GM19467 (cell line): Measurements from ENCODE around the gene MAST3.

ENCODE experiments used
- ATAC-seq: cut with Tn5 transposase; IDR thresholded peaks from one replicate; pipeline ENCODE4 v1.9.1; 2021; ENCODE audit warnings: mild to moderate bottlenecking, moderate library complexity; ENCODE audit not compliant: unreplicated experiment

MAST3 gene

DNA sequence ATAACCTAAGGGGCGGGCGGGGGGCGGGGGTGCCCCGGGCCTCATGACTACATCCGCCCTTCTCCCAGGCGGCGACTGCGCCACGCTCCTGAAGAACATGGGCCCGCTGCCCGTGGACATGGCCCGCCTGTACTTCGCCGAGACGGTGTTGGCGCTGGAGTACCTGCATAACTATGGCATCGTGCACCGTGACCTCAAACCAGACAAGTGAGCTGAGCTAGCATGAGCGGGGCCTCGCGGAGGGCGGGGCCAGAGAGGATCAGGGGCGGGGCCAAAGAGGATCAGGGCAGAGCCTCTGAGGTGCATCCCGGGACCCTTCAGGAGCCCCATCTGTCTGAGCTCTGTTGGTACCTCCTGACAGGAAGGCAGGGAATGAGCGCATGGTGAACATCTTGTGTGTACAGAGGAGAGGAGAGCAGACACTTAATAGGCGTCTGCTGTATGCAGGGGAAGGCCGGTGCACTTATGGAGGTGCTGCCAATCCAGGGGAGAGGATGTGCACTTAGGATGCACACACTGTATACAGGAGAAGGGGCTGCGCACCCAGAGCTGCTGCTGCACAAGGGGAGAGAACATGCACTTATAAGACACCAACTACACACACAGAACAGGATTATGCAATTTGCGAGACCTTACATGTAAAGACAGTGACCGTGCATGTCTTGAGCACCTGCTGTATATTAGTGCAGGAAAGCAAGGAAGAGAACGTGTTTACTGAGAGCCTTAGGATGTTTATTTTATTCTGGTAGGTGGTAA, 34.4 kb downstream of the MAST3 start:
- ATAC-seq = no peak

DNA sequence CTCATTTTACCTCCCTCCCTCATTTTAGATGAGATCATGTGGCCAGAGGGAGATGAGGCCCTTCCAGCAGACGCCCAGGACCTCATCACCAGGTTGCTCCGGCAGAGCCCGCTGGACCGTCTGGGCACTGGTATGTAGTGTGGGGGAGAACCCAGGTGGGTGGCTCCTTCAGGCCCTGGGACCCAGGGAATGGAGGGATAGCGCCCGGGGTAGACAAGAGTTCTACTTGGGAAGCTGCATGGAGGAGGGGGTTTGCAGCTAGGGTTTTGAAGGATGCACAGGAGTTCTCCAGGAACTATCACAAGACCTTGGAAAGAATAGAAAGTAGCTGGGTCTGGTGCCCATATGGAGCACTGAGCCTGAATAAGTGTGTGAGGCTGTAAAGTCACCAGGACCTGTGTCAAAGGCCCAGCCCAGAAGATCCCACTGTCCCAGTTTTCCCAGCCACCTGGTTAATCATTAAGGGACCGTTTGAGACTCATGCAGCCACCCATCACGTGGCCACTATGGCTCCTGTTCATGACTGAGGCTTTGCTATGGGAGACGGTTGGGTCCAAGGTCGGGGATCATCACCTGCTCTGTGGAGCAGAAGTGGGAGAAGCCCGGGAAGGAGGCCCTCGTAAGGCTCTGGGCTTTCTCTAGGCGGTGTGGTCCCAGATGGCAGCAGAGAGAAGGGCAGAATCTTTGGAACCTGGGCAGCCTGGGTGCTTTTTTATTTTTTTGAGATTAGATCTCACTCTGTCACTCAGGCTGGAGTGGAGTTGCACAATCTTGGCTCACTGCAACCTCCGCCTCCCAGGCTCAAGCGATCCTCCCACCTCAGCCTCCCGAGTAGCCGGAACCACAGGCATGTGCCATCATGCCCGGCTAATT, 38.4 kb downstream of the MAST3 start:
- ATAC-seq = no peak

DNA sequence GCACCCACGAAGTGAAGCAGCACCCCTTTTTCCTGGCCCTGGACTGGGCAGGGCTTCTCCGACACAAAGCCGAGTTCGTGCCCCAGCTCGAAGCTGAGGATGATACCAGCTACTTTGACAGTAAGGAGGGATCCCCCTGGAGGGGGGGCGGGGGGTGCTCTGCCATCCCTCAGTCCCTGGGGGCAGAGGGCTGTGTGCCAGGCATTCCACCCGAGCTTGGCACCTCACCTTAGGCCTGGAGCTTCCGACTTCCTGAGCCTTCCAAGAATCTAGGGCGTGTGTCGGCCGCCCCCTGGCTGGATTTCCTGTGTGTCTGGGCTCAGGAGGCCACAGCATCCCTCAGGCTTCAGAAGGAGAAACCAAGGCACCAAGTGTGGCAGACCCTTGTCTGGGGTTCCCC, 39.7 kb downstream of the MAST3 start:
- no peak for ATAC-seq

DNA sequence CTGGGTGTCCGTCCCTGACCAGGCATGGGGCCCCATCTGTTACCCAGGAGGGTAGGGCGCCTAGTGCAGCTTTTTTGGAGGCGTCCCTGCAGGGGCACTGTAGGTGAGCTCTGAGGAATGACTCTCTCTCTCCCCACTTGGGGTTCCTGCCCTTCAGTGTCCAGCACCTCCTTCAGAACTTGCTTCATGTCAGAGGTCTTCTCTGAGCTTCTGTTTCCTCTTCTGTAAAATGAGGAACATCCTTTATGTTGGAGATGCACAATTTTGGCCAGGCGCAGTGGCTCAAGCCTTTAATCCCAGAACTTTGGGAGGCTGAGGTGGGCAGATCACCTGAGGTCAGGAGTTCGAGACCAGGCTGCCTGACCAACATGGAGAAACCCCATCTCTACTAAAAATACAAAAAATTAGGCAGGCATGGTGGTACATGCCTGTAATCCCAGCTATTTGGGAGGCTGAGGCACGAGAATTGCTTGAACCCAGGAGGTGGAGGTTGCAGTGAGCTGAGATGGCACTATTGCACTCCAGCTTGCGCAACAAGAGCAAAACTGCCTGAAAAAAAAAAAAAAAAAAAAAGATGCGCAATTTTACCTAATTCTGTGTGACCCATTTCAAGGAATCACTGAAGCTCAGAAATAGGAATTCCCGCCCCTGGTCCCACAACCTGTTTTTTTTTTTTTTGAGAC, 40.2 kb downstream of the MAST3 start:
- no peak for ATAC-seq

GRCh38 chr19:18140473-18140872, 42.9 kb downstream of the MAST3 start:
- ATAC-seq = no peak

DNA sequence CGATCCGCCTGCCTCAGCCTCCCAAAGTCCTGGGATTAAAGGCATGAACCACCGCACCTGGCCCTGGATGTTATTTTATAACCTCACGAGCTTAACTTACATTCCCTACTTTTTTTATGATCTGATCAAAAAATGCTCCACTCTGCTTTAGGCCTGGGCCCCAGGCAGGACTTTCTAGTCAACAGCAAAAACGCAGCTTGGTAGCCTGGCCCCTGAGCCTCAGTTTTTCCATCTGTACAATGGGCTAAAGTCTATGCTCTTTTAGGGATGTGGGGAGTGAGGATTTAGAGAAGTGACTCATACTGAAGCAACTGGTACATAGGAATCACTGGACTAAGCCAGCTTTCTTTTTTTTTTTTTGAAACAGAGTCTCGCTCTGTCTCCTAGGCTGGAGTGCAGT, 43.5 kb downstream of the MAST3 start:
- no peak for ATAC-seq

- ATAC-seq = no peak
Observed at GRCh38 chr19:18143902-18144301, 46.3 kb downstream of the MAST3 start.

DNA sequence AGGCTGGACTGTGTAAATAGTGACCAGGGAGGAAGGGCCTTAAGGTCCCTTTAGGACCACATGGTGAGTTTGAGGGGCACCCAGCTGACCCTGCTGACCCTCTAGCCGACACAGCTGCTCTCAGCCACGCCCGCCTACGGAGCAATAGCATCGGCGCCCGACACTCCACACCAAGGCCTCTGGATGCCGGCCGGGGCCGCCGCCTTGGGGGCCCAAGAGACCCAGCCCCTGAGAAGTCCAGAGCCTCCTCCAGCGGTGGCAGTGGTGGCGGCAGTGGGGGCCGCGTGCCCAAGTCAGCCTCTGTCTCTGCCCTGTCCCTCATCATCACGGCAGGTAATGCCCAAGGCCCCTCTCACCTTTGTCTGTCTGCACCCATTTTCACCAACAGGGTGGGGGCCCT, 46.8 kb downstream of the MAST3 start:
- no peak for ATAC-seq

GRCh38 chr19:18144906-18145305, 47.3 kb downstream of the MAST3 start:
- no peak for ATAC-seq

DNA sequence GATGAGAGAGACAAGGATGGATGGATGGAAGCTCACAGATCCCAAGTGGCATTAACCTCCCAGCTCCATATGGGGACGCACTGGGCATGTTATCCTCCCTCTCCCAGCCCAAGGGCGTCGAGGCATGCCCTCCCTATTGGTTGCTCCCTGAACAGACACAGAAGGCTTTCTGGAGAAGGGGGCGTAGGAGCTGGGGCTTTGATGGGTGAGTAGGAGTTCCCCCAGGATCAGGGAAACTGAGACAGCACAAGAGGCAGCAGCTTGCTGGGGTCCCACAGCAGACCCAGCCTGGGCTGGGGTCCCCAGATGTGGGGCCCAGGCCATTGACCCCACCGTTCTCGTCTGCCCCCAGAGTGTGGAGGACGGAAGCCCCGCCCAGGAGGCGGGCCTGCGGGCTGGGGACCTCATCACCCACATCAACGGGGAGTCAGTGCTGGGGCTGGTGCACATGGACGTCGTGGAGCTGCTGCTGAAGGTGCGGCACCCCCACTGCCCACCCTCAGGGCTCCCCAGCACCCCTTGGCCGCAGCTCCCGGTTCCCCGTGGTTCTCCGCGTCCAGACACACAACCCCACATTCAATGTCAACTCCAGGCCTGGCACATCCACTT, 47.9 kb downstream of the MAST3 start:
- ATAC-seq = no peak

DNA sequence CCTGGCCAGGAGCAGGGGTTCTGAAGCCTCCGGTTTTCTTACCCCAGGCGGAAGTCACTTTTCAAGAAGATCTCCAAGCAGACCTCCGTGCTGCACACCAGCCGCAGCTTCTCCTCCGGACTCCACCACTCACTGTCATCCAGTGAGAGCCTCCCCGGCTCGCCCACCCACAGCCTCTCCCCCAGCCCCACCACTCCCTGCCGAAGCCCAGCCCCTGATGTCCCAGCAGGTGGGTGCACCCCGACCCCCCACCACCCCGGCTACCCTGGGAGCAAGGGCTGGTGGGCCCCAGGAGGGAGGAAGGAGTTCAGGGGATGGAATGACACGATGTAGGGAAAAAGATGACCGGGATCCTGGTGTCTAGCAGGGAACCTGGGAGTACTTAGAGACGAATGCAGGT, 49.8 kb downstream of the MAST3 start:
- no peak for ATAC-seq

GRCh38 chr19:18149596-18149975, 52.0 kb downstream of the MAST3 start:
- no peak for ATAC-seq

- no peak for ATAC-seq
Observed at GRCh38 chr19:18150776-18151624, 53.4 kb downstream of the MAST3 start.

GRCh38 chr19:18152442-18152816, 54.9 kb downstream of the MAST3 start:
- ATAC-seq = peak; percentile 68

GRCh38 chr19:18152817-18153555, 55.4 kb downstream of the MAST3 start, which contains the start of gene PIK3R2:
PIK3R2 (plus strand) TSS chr19:18153163; CDS start chr19:18155880, 2,717 bp downstream.
- ATAC-seq = peak; percentile 65

DNA sequence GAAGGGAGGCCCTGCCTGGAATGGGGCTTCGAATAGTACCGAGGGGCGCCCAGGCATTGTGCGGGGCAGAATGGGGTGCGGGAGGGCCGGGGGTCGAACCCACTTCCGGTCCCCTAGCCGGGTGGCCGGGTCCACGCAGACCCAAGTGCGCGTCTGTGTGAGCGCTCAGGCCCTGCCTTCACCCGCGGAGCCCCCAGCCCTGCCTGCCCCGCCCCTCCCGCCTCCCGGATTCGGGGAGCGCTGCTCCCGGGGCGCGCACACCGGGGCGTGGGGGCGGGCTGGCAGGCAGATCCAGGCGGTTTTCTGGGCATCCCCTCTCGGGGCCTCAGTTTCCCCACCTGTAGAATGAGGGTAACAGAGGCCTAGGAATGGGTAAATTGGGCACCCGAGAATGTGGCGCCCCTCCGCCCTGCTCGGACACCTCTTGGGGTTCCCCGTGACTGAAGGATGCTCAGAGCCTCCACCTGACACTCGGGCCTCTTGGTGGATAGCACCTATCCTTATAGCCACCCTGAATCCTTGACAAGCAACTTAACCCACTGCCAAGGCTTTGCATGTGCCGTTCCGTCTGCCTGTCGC, 56.1 kb downstream of the MAST3 start:
- ATAC-seq = no peak

- no peak for ATAC-seq
Observed at GRCh38 chr19:18155095-18156087, 57.8 kb downstream of the MAST3 start.

- no peak for ATAC-seq
Observed at GRCh38 chr19:18156268-18156667, 58.7 kb downstream of the MAST3 start.
